ENCODE data around the gene TMED7.

The TMED7 gene

GRCh38 chr5:115657881-115658233 is 32.0 kb upstream of the TMED7 start:
- Histone ChIP-seq H3K27me3 (ENCODE audit: insufficient read depth, low read length) (no peaks in the 10 kb centered on the region), H3K79me2 (ENCODE audit: insufficient read depth, low read length) (no peaks in the 10 kb centered on the region), H3K4me1 (ENCODE audit: insufficient read depth, low read length, severe bottlenecking) (no peaks in the 10 kb centered on the region), H3K4me3 (ENCODE audit: low read depth, low read length, poor library complexity, severe bottlenecking) (no peak overlapping the region), H3K9me3 (ENCODE audit: low read length) (no peaks in the 10 kb centered on the region), H3K9me2 (ENCODE audit: low read depth, low read length) (no peaks in the 10 kb centered on the region), H3K36me3 (ENCODE audit: insufficient read depth, low read length) (no peaks in the 10 kb centered on the region), H3K9ac (ENCODE audit: low read length) (no peak overlapping the region), H4K20me1 (ENCODE audit: insufficient read depth, low read length) (no peaks in the 10 kb centered on the region), H3K4me2 (ENCODE audit: low read length) (no peak overlapping the region), H3K27ac (ENCODE audit: low read depth, low read length, poor library complexity, severe bottlenecking) (no peak overlapping the region), H3F3A (ENCODE audit: insufficient read depth, low read length) (no peaks in the 10 kb centered on the region), H2AFZ (ENCODE audit: low read length) (no peak overlapping the region)
- no peak for TF ChIP-seq EZH2 (IDR thresholded peaks at IDR 0.05; ENCODE audit: borderline replicate concordance, low read length)
- TF ChIP-seq CTCF (IDR thresholded peaks at IDR 0.05; ENCODE audit: low read length) = no peak

GRCh38 chr5:115657125-115657880 is 31.5 kb upstream of the TMED7 start:
- Histone ChIP-seq H3K4me1 (ENCODE audit: insufficient read depth, low read length, severe bottlenecking) (no peaks in the 10 kb centered on the region), H3K27me3 (ENCODE audit: insufficient read depth, low read length) (no peaks in the 10 kb centered on the region), H3K4me3 (ENCODE audit: low read depth, low read length, poor library complexity, severe bottlenecking) (no peak overlapping the region), H3K4me2 (ENCODE audit: low read length) (no peak overlapping the region), H3F3A (ENCODE audit: insufficient read depth, low read length) (no peaks in the 10 kb centered on the region), H3K9me3 (ENCODE audit: low read length) (no peaks in the 10 kb centered on the region), H3K36me3 (ENCODE audit: insufficient read depth, low read length) (no peaks in the 10 kb centered on the region), H2AFZ (ENCODE audit: low read length) (no peak overlapping the region), H4K20me1 (ENCODE audit: insufficient read depth, low read length) (no peaks in the 10 kb centered on the region), H3K9me2 (ENCODE audit: low read depth, low read length) (no peaks in the 10 kb centered on the region), H3K27ac (ENCODE audit: low read depth, low read length, poor library complexity, severe bottlenecking) (no peak overlapping the region), H3K9ac (ENCODE audit: low read length) (no peak overlapping the region), H3K79me2 (ENCODE audit: insufficient read depth, low read length) (no peaks in the 10 kb centered on the region)
- TF ChIP-seq CTCF (IDR thresholded peaks at IDR 0.05; ENCODE audit: low read length) = no peak
- no peak for TF ChIP-seq EZH2 (IDR thresholded peaks at IDR 0.05; ENCODE audit: borderline replicate concordance, low read length)

GRCh38 chr5:115656404-115656803 is 30.6 kb upstream of the TMED7 start:
- no peaks in the 10 kb centered on the region for H3K4me1 ChIP-seq (ENCODE audit: insufficient read depth, low read length, severe bottlenecking)
- no peaks in the 10 kb centered on the region for H3K9me3 ChIP-seq (ENCODE audit: low read length)
- no peak overlapping the region for H3K4me3 ChIP-seq (ENCODE audit: low read depth, low read length, poor library complexity, severe bottlenecking)
- H3K9ac ChIP-seq (ENCODE audit: low read length) = no peak overlapping the region
- no peaks in the 10 kb centered on the region for H3K27me3 ChIP-seq (ENCODE audit: insufficient read depth, low read length)
- no peaks in the 10 kb centered on the region for H3K9me2 ChIP-seq (ENCODE audit: low read depth, low read length)
- no peak overlapping the region for H2AFZ ChIP-seq (ENCODE audit: low read length)
- TF ChIP-seq EZH2 (IDR thresholded peaks at IDR 0.05; ENCODE audit: borderline replicate concordance, low read length) (no peak), CTCF (IDR thresholded peaks at IDR 0.05; ENCODE audit: low read length) (no peak)
- no peak overlapping the region for H3K27ac ChIP-seq (ENCODE audit: low read depth, low read length, poor library complexity, severe bottlenecking)
- no peaks in the 10 kb centered on the region for H3F3A ChIP-seq (ENCODE audit: insufficient read depth, low read length)
- no peaks in the 10 kb centered on the region for H3K36me3 ChIP-seq (ENCODE audit: insufficient read depth, low read length)
- H3K4me2 ChIP-seq (ENCODE audit: low read length) = no peak overlapping the region
- no peaks in the 10 kb centered on the region for H4K20me1 ChIP-seq (ENCODE audit: insufficient read depth, low read length)
- H3K79me2 ChIP-seq (ENCODE audit: insufficient read depth, low read length) = no peaks in the 10 kb centered on the region
